Measurements from ENCODE around the gene DPP6. TPM values are rescaled to one million over a fixed set of nuclear protein-coding genes. Genes with fewer than 3 reads are reported as not detected.

Gene DPP6
- total RNA-seq, 1 experiment from 2014 or later, result not detected

GRCh38 chr7:154332811-154333580 lies 280.8 kb downstream of the DPP6 start:
- H3K4me1 Mint-ChIP-seq (ENCODE audit: low read depth, unreplicated experiment), result no peaks in the 10 kb centered on the region
- Histone ChIP-seq H3K9me3 (no peaks in the 10 kb centered on the region), H3K27me3 (replicated peaks; ENCODE audit: control insufficient read depth, insufficient read depth, low read length) (no peaks in the 10 kb centered on the region), H3K36me3 (ENCODE audit: control insufficient read depth, insufficient read depth, low read length) (no peaks in the 10 kb centered on the region), H3K4me3 (ENCODE audit: low read depth, low read length) (no peak overlapping the region), H3K4me1 (no peaks in the 10 kb centered on the region)
- TF ChIP-seq CTCF (IDR thresholded peaks at IDR 0.05; ENCODE audit: insufficient read depth in 1 of 2, low read depth in 1 of 2, low read length in 1 of 2, severe bottlenecking in 1 of 2, unreplicated experiment in 1 of 2), result no peak
- H3K27ac Mint-ChIP-seq (ENCODE audit: unreplicated experiment), result no peak overlapping the region
- no TSS peak for BruUV-seq (replicated peaks)
- no peak for DNase-seq
- H3K36me3 Mint-ChIP-seq (ENCODE audit: insufficient read depth, unreplicated experiment), result no peaks in the 10 kb centered on the region
- ChIA-PET CTCF (no interaction called here), POLR2A (no interaction called here)
- intact Hi-C loops (cut with micrococcal nuclease; ENCODE audit: unreplicated experiment), result no loop called here
- H3K27me3 Mint-ChIP-seq (ENCODE audit: insufficient read depth, unreplicated experiment), result peaks cover 14% of the 10 kb centered on the region
- H3K9me3 Mint-ChIP-seq (ENCODE audit: unreplicated experiment), result no peaks in the 10 kb centered on the region
- H3K4me3 Mint-ChIP-seq (ENCODE audit: unreplicated experiment), result no peak overlapping the region

- ChIA-PET POLR2A (no interaction called here), CTCF (no interaction called here)
- TF ChIP-seq CTCF (IDR thresholded peaks at IDR 0.05; ENCODE audit: insufficient read depth in 1 of 2, low read depth in 1 of 2, low read length in 1 of 2, severe bottlenecking in 1 of 2, unreplicated experiment in 1 of 2), result no peak
- Mint-ChIP-seq H3K9me3 (ENCODE audit: unreplicated experiment) (no peaks in the 10 kb centered on the region), H3K27me3 (ENCODE audit: insufficient read depth, unreplicated experiment) (peaks cover 13% of the 10 kb centered on the region), H3K4me1 (ENCODE audit: low read depth, unreplicated experiment) (no peaks in the 10 kb centered on the region), H3K4me3 (ENCODE audit: unreplicated experiment) (no peak overlapping the region), H3K27ac (ENCODE audit: unreplicated experiment) (no peak overlapping the region), H3K36me3 (ENCODE audit: insufficient read depth, unreplicated experiment) (no peaks in the 10 kb centered on the region)
- no peak overlapping the region for H3K4me3 ChIP-seq (ENCODE audit: low read depth, low read length)
- H3K9me3 ChIP-seq, result no peaks in the 10 kb centered on the region
- H3K36me3 ChIP-seq (ENCODE audit: control insufficient read depth, insufficient read depth, low read length), result no peaks in the 10 kb centered on the region
- no TSS peak for BruUV-seq (replicated peaks)
- no peaks in the 10 kb centered on the region for H3K4me1 ChIP-seq
- H3K27me3 ChIP-seq (replicated peaks; ENCODE audit: control insufficient read depth, insufficient read depth, low read length), result no peaks in the 10 kb centered on the region
- no peak for DNase-seq
- intact Hi-C loops (cut with micrococcal nuclease; ENCODE audit: unreplicated experiment), result no loop called here
Measured at GRCh38 chr7:154336295-154336694, 284.1 kb downstream of the DPP6 start.

- no peaks in the 10 kb centered on the region for H3K4me1 ChIP-seq
- no peak overlapping the region for H3K27ac Mint-ChIP-seq (ENCODE audit: unreplicated experiment)
- H3K4me3 Mint-ChIP-seq (ENCODE audit: unreplicated experiment), result no peak overlapping the region
- H3K9me3 Mint-ChIP-seq (ENCODE audit: unreplicated experiment), result no peaks in the 10 kb centered on the region
- no peaks in the 10 kb centered on the region for H3K36me3 ChIP-seq (ENCODE audit: control insufficient read depth, insufficient read depth, low read length)
- no peaks in the 10 kb centered on the region for H3K9me3 ChIP-seq
- H3K4me1 Mint-ChIP-seq (ENCODE audit: low read depth, unreplicated experiment), result no peaks in the 10 kb centered on the region
- H3K27me3 ChIP-seq (replicated peaks; ENCODE audit: control insufficient read depth, insufficient read depth, low read length), result no peaks in the 10 kb centered on the region
- intact Hi-C loops (cut with micrococcal nuclease; ENCODE audit: unreplicated experiment), result no loop called here
- no peak overlapping the region for H3K4me3 ChIP-seq (ENCODE audit: low read depth, low read length)
- H3K36me3 Mint-ChIP-seq (ENCODE audit: insufficient read depth, unreplicated experiment), result no peaks in the 10 kb centered on the region
- ChIA-PET POLR2A (no interaction called here), CTCF (no interaction called here)
- no TSS peak for BruUV-seq (replicated peaks)
- peaks cover 8% of the 10 kb centered on the region for H3K27me3 Mint-ChIP-seq (ENCODE audit: insufficient read depth, unreplicated experiment)
- no peak for DNase-seq
- no peak for TF ChIP-seq CTCF (IDR thresholded peaks at IDR 0.05; ENCODE audit: insufficient read depth in 1 of 2, low read depth in 1 of 2, low read length in 1 of 2, severe bottlenecking in 1 of 2, unreplicated experiment in 1 of 2)
Measured at GRCh38 chr7:154338701-154339506, 286.7 kb downstream of the DPP6 start.

All from Caco-2 (cell line).